Measurements from ENCODE around the gene PRR20G. TPM values are rescaled to one million over a fixed set of nuclear protein-coding genes. Genes with fewer than 3 reads are reported as not detected.

Gene PRR20G
- total RNA-seq, 1 experiment from 2014 or later = 0.30 TPM

DNA sequence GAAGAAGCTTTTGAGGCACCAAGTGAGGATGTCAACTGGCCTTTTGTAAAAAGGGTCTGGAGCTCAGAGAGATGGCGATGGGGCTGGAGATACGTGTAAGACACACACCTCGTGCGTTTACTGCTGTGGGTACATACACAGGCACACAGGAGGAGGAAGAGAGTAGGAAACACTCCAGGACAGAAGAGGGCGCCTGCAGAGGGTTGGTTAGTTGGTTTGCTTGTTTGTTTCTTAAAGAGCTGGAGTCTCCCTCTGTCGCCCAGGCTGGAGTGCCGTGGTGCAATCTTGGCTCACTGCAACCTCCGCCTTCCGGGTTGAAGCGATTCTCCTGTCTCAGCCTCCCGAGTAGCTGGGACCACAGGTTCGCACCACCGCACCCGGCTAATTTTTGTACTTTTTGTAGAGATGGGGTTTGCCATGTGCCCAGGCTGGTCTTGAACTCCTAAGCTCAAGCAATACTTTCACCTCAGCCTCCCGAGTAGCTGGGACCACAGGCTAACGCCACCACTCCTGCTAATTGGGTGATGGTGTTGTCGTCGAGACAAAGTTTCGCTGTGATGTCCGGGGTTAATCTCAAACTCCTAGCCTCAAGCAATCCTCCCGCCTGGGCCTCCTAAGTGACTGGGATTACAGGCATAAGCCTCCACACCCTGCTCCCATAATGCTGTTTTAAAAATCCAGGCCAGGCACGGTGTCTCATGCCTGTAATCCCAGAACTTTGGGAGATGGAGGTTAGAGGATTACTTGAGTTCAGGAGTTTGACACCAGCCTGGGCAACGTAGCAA lies 1.3 kb upstream of the PRR20G start:
- Histone ChIP-seq H3K4me2 (ENCODE audit: low read length) (no peak overlapping the region), H4K20me1 (ENCODE audit: insufficient read depth) (no peaks in the 10 kb centered on the region), H3K4me3 (replicated peaks in 1 of 2; ENCODE audit: low read depth in 1 of 2, low read length in 2 of 2) (no peak overlapping the region), H3K27ac (ENCODE audit: low read depth, low read length) (no peak overlapping the region), H2AFZ (ENCODE audit: low read depth, low read length, poor library complexity, severe bottlenecking) (no peak overlapping the region), H3K36me3 (ENCODE audit: control insufficient read depth in 1 of 2, insufficient read depth in 2 of 2, low read length in 2 of 2) (no peaks in the 10 kb centered on the region), H3K9ac (ENCODE audit: low read length) (no peak overlapping the region), H3K79me2 (ENCODE audit: insufficient read depth, low read length) (no peaks in the 10 kb centered on the region), H3K27me3 (ENCODE audit: insufficient read depth, low read length) (no peaks in the 10 kb centered on the region), H3K9me3 (ENCODE audit: control insufficient read depth in 1 of 2, insufficient read depth in 1 of 2, low read depth in 1 of 2, low read length in 2 of 2) (no peaks in the 10 kb centered on the region), H3K9me2 (ENCODE audit: insufficient read depth) (no peaks in the 10 kb centered on the region), H3K4me1 (ENCODE audit: control insufficient read depth in 1 of 2, insufficient read depth in 2 of 2, low read length in 2 of 2) (peaks cover 0 to 6% of the 10 kb centered on the region in 2 experiments; a peak in 1 of 4 replicates)
- CTCF ChIA-PET = interaction anchor here (1.0 kb wide), 1 partner anchor 15 kb away, joined by 3 read pairs; no protein-coding TSS in a partner anchor
- POLR2A ChIA-PET = no interaction called here
- RAD21 ChIA-PET (ENCODE audit: low non-redundant PET in 1 of 2, low total read pairs in 2 of 2, uncharacterized antibody in 2 of 2, unreplicated experiment in 2 of 2) = interaction anchor here (0.7 to 0.9 kb wide), 2 partner anchors 15 to 367 kb away, joined by 3 read pairs; no protein-coding TSS in a partner anchor
- no peak for TF ChIP-seq JUND (IDR thresholded peaks at IDR 0.05)
- TF ChIP-seq CEBPB (IDR thresholded peaks at IDR 0.05; ENCODE audit: low read depth) = no peak
- TF ChIP-seq, protein P1, sequence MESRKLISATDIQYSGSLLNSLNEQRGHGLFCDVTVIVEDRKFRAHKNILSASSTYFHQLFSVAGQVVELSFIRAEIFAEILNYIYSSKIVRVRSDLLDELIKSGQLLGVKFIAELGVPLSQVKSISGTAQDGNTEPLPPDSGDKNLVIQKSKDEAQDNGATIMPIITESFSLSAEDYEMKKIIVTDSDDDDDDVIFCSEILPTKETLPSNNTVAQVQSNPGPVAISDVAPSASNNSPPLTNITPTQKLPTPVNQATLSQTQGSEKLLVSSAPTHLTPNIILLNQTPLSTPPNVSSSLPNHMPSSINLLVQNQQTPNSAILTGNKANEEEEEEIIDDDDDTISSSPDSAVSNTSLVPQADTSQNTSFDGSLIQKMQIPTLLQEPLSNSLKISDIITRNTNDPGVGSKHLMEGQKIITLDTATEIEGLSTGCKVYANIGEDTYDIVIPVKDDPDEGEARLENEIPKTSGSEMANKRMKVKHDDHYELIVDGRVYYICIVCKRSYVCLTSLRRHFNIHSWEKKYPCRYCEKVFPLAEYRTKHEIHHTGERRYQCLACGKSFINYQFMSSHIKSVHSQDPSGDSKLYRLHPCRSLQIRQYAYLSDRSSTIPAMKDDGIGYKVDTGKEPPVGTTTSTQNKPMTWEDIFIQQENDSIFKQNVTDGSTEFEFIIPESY (IDR thresholded peaks at IDR 0.05; ENCODE audit: extremely low read depth, insufficient replicate concordance, low read length) = no peak
- TF ChIP-seq, protein P2, sequence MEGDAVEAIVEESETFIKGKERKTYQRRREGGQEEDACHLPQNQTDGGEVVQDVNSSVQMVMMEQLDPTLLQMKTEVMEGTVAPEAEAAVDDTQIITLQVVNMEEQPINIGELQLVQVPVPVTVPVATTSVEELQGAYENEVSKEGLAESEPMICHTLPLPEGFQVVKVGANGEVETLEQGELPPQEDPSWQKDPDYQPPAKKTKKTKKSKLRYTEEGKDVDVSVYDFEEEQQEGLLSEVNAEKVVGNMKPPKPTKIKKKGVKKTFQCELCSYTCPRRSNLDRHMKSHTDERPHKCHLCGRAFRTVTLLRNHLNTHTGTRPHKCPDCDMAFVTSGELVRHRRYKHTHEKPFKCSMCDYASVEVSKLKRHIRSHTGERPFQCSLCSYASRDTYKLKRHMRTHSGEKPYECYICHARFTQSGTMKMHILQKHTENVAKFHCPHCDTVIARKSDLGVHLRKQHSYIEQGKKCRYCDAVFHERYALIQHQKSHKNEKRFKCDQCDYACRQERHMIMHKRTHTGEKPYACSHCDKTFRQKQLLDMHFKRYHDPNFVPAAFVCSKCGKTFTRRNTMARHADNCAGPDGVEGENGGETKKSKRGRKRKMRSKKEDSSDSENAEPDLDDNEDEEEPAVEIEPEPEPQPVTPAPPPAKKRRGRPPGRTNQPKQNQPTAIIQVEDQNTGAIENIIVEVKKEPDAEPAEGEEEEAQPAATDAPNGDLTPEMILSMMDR (IDR thresholded peaks at IDR 0.05 in 2 of 3, conservative IDR thresholded peaks at IDR 0.05 in 1 of 3; ENCODE audit: borderline replicate concordance in 1 of 3, insufficient read depth in 1 of 3, low read depth in 2 of 3, low read length in 2 of 3) = peak; percentile 12 to 18 (median 14); a peak in 2 of 6 replicates
- TF ChIP-seq CBX3 (IDR thresholded peaks at IDR 0.05; ENCODE audit: low read depth) = no peak
- intact Hi-C loops (cut with micrococcal nuclease) = no loop called here
- BruUV-seq (replicated peaks) = no TSS peak
- ATAC-seq (peak; percentile 72), DNase-seq (ENCODE audit: low read depth, low spot score) (no peak)
